HepG2 (cell line): Measurements from ENCODE around the gene ADI1. TPM values are rescaled to one million over a fixed set of nuclear protein-coding genes. Genes with fewer than 3 reads are reported as not detected.

ENCODE experiments used
- ATAC-seq: fragments of 200-7000 bp; cut with Tn5 transposase; 3 replicates; pipeline ENCODE4 v1.9.1; 2020; ENCODE audit warnings: mild to moderate bottlenecking, moderate library complexity
- BruUV-seq: library from RNA; stranded (reverse); fragments of 400-500 nt; replicated peaks from 2 replicates; lab custom pipeline; 2021; lab: Mats Ljungman, UMichigan
- CTCF ChIA-PET: fragments of 300-600 bp; formaldehyde crosslinking; extraction: SDS; loops from one replicate; lab custom pipeline; 2021; ENCODE audit warnings: low total read pairs, inconsistent platforms, low intra/inter-chr PET ratio; lab: Yijun Ruan, JAX
- POLR2A ChIA-PET: fragments of 350-600 bp; sonication (Branson Sonifier 250); formaldehyde crosslinking; loops from one replicate; lab custom pipeline; 2020; ENCODE audit warnings: antibody characterized with exemption, inconsistent platforms; lab: Yijun Ruan, JAX
- DNase-seq: peaks from one replicate; pipeline ENCODE4 v3.0.0-alpha.2; 2015; ENCODE audit warnings: low spot score
- FAIRE-seq: peaks from 3 replicates; lab custom pipeline; 2011; peaks lifted over from hg19 to GRCh38; lab: Jason Lieb, UNC
- H2AFZ ChIP-seq: one replicate; pipeline ENCODE4 v1.6.1; 2011; ENCODE audit warnings: low read length, inconsistent platforms
- H3K27ac ChIP-seq: fragments of 300-600 bp; 3 replicates; pipeline ENCODE4 v1.8.0; 2011; ENCODE audit warnings: mixed run types, mild to moderate bottlenecking, mixed read lengths, low read length, inconsistent platforms; ENCODE audit not compliant: insufficient read depth; ENCODE audit errors: extremely low read length
- H3K27me3 ChIP-seq, 2 experiments: fragments of 200-600 bp in 1 of 2; 2 replicates in 1 of 2; 3 replicates in 1 of 2; pipeline versions ENCODE4 v1.6.0 to v1.8.0; 2011; ENCODE audit warnings: low read length in 2 of 2, mild to moderate bottlenecking in 2 of 2, moderate library complexity in 2 of 2, inconsistent platforms in 1 of 2; ENCODE audit not compliant: insufficient read depth in 2 of 2, control insufficient read depth in 1 of 2
- H3K36me3 ChIP-seq, 2 experiments: fragments of 200-600 bp in 1 of 2; replicated peaks in 1 of 2; 2 replicates in 1 of 2; 3 replicates in 1 of 2; pipeline versions ENCODE4 v1.5.1 to v1.8.0; 2011; ENCODE audit warnings: low read length in 2 of 2, inconsistent platforms in 1 of 2; ENCODE audit not compliant: insufficient read depth in 2 of 2, control insufficient read depth in 1 of 2
- H3K4me1 ChIP-seq: 2 replicates; pipeline ENCODE4 v1.5.1; 2012; ENCODE audit warnings: low read length, inconsistent platforms; ENCODE audit not compliant: insufficient read depth
- H3K4me2 ChIP-seq: 2 replicates; pipeline ENCODE4 v1.6.0; 2011; ENCODE audit warnings: low read depth, low read length, inconsistent platforms
- H3K4me3 ChIP-seq, 3 experiments: fragments of 200-600 bp in 1 of 3; sonication (generic), shearing (Covaris generic) in 1 of 3; replicated peaks in 1 of 3; 2 replicates each; pipeline ENCODE4 v1.5.1; 2011 to 2016; ENCODE audit warnings: low read length in 3 of 3, inconsistent platforms in 2 of 3, low read depth in 2 of 3, mild to moderate bottlenecking in 2 of 3, control low read depth in 1 of 3, mixed read lengths in 1 of 3; ENCODE audit not compliant: insufficient read depth in 1 of 3
- H3K79me2 ChIP-seq: one replicate; pipeline ENCODE4 v1.6.1; 2011; ENCODE audit warnings: low read length, inconsistent platforms; ENCODE audit not compliant: insufficient read depth
- H3K9ac ChIP-seq: 2 replicates; pipeline ENCODE4 v1.6.0; 2011; ENCODE audit warnings: mild to moderate bottlenecking, low read depth, low read length, inconsistent platforms; ENCODE audit not compliant: insufficient read depth
- H3K9me3 ChIP-seq: 2 replicates; pipeline ENCODE4 v1.5.1; 2012; ENCODE audit warnings: mild to moderate bottlenecking, low read length
- H4K20me1 ChIP-seq: 2 replicates; pipeline ENCODE4 v1.6.0; 2011; ENCODE audit warnings: inconsistent platforms, mild to moderate bottlenecking, low read length, moderate library complexity; ENCODE audit not compliant: insufficient read depth
- EED ChIP-seq: sonication (generic); formaldehyde crosslinking; IDR thresholded peaks from 2 replicates; pipeline ENCODE4 v1.5.0; 2020; ENCODE audit warnings: mild to moderate bottlenecking, missing genetic modification reagents
- HINFP ChIP-seq: sonication (generic); formaldehyde crosslinking; IDR thresholded peaks from 2 replicates; pipeline ENCODE4 v1.4.0; 2020; ENCODE audit warnings: low read depth, mild to moderate bottlenecking, missing genetic modification reagents
- HMGXB4 ChIP-seq, 2 experiments: sonication (generic) in 1 of 2; formaldehyde crosslinking in 1 of 2; IDR thresholded peaks; 2 replicates each; pipeline versions ENCODE4 v1.4.0 to v1.6.1; 2018 to 2020; ENCODE audit warnings: missing genetic modification reagents in 2 of 2, borderline replicate concordance in 1 of 2, low read depth in 1 of 2, mild to moderate bottlenecking in 1 of 2, missing biosample characterization in 1 of 2
- KLF11 ChIP-seq: IDR thresholded peaks from 2 replicates; pipeline ENCODE4 v1.6.1; 2016; ENCODE audit warnings: missing compliant biosample characterization
- MAF1 ChIP-seq: sonication (generic); formaldehyde crosslinking; IDR thresholded peaks from 2 replicates; pipeline ENCODE4 v1.5.0; 2020; ENCODE audit warnings: missing genetic modification reagents, borderline replicate concordance
- MED13 ChIP-seq: sonication (generic); formaldehyde crosslinking; IDR thresholded peaks from 2 replicates; pipeline ENCODE4 v1.5.0; 2020; ENCODE audit warnings: missing genetic modification reagents
- RBAK ChIP-seq: sonication (generic); formaldehyde crosslinking; IDR thresholded peaks from 2 replicates; pipeline ENCODE4 v1.5.1; 2020; ENCODE audit warnings: mild to moderate bottlenecking, missing genetic modification reagents
- SIX1 ChIP-seq: sonication (generic); formaldehyde crosslinking; IDR thresholded peaks from 2 replicates; pipeline ENCODE4 v1.4.0; 2020; ENCODE audit warnings: missing genetic modification reagents, borderline replicate concordance
- STAT6 ChIP-seq: sonication (generic); formaldehyde crosslinking; IDR thresholded peaks from 2 replicates; pipeline ENCODE4 v1.4.0; 2020; ENCODE audit warnings: missing genetic modification reagents, mild to moderate bottlenecking, borderline replicate concordance
- ZBTB49 ChIP-seq: sonication (generic); formaldehyde crosslinking; IDR thresholded peaks from 2 replicates; pipeline ENCODE4 v1.4.0; 2020; ENCODE audit warnings: missing genetic modification reagents, borderline replicate concordance
- ZFP36L1 ChIP-seq: sonication (generic); formaldehyde crosslinking; IDR thresholded peaks from 2 replicates; pipeline ENCODE4 v1.8.0; 2022; ENCODE audit warnings: mild to moderate bottlenecking, missing genetic modification reagents, moderate library complexity
- ZNF251 ChIP-seq: sonication (generic); formaldehyde crosslinking; IDR thresholded peaks from 2 replicates; pipeline ENCODE4 v1.9.0; 2021; ENCODE audit warnings: mild to moderate bottlenecking, missing genetic modification reagents
- ZNF264 ChIP-seq: sonication (generic); formaldehyde crosslinking; IDR thresholded peaks from 2 replicates; pipeline ENCODE4 v1.4.0; 2020; ENCODE audit warnings: missing genetic modification reagents
- ZNF496 ChIP-seq: sonication (generic); formaldehyde crosslinking; IDR thresholded peaks from 2 replicates; pipeline ENCODE4 v1.8.1; 2023; ENCODE audit warnings: mild to moderate bottlenecking, moderate library complexity, missing genetic modification reagents; ENCODE audit not compliant: insufficient replicate concordance
- ZNF746 ChIP-seq: sonication (generic); formaldehyde crosslinking; IDR thresholded peaks from 2 replicates; pipeline ENCODE4 v1.8.0; 2022; ENCODE audit warnings: mild to moderate bottlenecking, missing genetic modification reagents
- ZNF749 ChIP-seq: sonication (generic); formaldehyde crosslinking; IDR thresholded peaks from 2 replicates; pipeline ENCODE4 v1.8.0; 2022; ENCODE audit warnings: mild to moderate bottlenecking, missing genetic modification reagents, moderate library complexity, borderline replicate concordance
- WGBS: methylation state at CpG from one replicate; pipeline ENCODE4 v1.1.6; 2017; ENCODE audit warnings: low lambda C conversion rate; 5-methylcytosine and 5-hydroxymethylcytosine counted together
- in situ Hi-C: cut with HindIII; loops from 2 replicates; pipeline ENCODE4 v1.10.0; 2017; ENCODE audit warnings: low pct_unique_long_range_greater_than_20kb; ENCODE audit not compliant: extremely low pct_ligation_motif_present
- intact Hi-C: fragments of 100-400 bp; cut with micrococcal nuclease; formaldehyde crosslinking; loops from one replicate; pipeline ENCODE4 v1.10.0; 2022; ENCODE audit not compliant: unreplicated experiment
- polyA plus RNA-seq, 8 experiments: library from polyadenylated mRNA; depleted of rRNA in 3 of 8; stranded (reverse) in 7 of 8; unstranded in 1 of 8; fragments of >200 nt; fragmentation: Illumina TruSeq in 4 of 8; extraction: Trizol in 4 of 8; gene quantifications; 2 replicates each; pipeline versions ENCODE4 v1.2.1 to v1.2.3, GENCODE V29; 2011 to 2016; ENCODE audit warnings: low read depth in 4 of 8, missing spikeins in 1 of 8, mixed read lengths in 1 of 8; ENCODE audit not compliant: insufficient read depth in 1 of 8
- total RNA-seq, 5 experiments: library from RNA; depleted of rRNA; stranded (reverse); fragments of >200 nt; fragmentation: Illumina TruSeq; extraction: Trizol; gene quantifications; 2 replicates each; pipeline ENCODE4 v1.2.3, GENCODE V29; 2016; ENCODE audit warnings: low read depth in 1 of 5

Gene ADI1
- total and polyA plus RNA-seq, 2 of the 13 experiments (the other 11 are each of a cell fraction or from before 2014, with no cell fraction given): 28.7 to 123 TPM

- no TSS peak for BruUV-seq
- ChIA-PET CTCF (no interaction called here), POLR2A (interaction anchor here (1.0 kb wide), 1 partner anchor 13 kb away, joined by 4 read pairs; the partner anchor contains the start of gene RNASEH1)
- H2AFZ ChIP-seq: no peak overlapping the region
- peaks cover 7% of the 10 kb centered on the region for H3K79me2 ChIP-seq
- no peak overlapping the region for H3K4me2 ChIP-seq
- no peaks in the 10 kb centered on the region for H3K27me3 ChIP-seq
- H3K9ac ChIP-seq: no peak overlapping the region
- intact Hi-C loops: no loop called here
- no peak for FAIRE-seq
- H3K4me1 ChIP-seq: peaks cover 8% of the 10 kb centered on the region
- ATAC-seq: no peak
- no peaks in the 10 kb centered on the region for H3K9me3 ChIP-seq
- no peak overlapping the region for H3K4me3 ChIP-seq
- WGBS: 94% methylated on average over 10 of the region's 10 CpGs
- no peak overlapping the region for H3K27ac ChIP-seq
- H4K20me1 ChIP-seq: no peaks in the 10 kb centered on the region
- peaks cover 51 to 94% of the 10 kb centered on the region in 2 experiments for H3K36me3 ChIP-seq
- in situ Hi-C loops: no loop called here
- DNase-seq: no peak
- no peak for TF ChIP-seq ZNF264 (CRISPR knock-in tag)
- TF ChIP-seq KLF11 (CRISPR knock-in tag): no peak
- TF ChIP-seq ZFP36L1: no peak
- no peak for TF ChIP-seq ZNF749 (CRISPR knock-in tag)
- no peak for TF ChIP-seq ZNF746 (CRISPR knock-in tag)
- no peak for TF ChIP-seq RBAK (CRISPR knock-in tag)
- TF ChIP-seq HINFP (CRISPR knock-in tag): no peak
- TF ChIP-seq MED13: no peak
- TF ChIP-seq EED (CRISPR knock-in tag): no peak
- TF ChIP-seq STAT6 (CRISPR knock-in tag): no peak
- TF ChIP-seq MAF1 (CRISPR knock-in tag): no peak
- TF ChIP-seq ZNF496: no peak
- TF ChIP-seq HMGXB4 (CRISPR knock-in tag; IDR thresholded peaks at IDR 0.05; ENCODE audit: borderline replicate concordance in 1 of 2, low read depth in 1 of 2): no peak
- TF ChIP-seq ZBTB49 (CRISPR knock-in tag): no peak
- no peak for TF ChIP-seq SIX1
- TF ChIP-seq ZNF251 (CRISPR knock-in tag): no peak
Measured at GRCh38 chr2:3545788-3546478, 26.6 kb upstream of the ADI1 start.
